ENCODE data around the gene NAGS. TPM values are rescaled to one million over a fixed set of nuclear protein-coding genes. Genes with fewer than 3 reads are reported as not detected.

Gene NAGS
- total RNA-seq, 3 donors from 2014 or later (not counting 1 experiment from before 2014, with no cell fraction given): 0.92 to 1.7 (median 1.1) TPM

DNA sequence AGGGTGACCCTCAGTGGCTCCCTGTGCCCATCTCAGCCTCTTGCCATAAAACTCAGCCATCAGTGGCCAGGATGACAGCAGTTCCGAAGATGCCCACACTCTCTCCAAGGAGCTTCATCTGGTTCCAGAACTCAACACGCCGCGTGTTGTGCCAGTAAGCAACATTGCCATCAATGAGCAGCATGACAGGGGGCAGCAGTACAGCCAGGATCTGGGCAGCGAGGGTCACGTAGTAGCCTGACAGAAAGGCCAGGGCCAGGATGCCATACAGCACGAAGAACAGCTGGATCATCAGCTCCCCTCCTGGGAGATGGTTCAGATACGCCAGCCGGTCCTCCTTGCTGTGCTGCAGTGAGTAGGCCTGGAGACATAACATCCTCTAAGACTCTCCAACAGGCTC is 7.5 kb downstream of the NAGS start:
- WGBS (ENCODE audit: insufficient coverage): 95% methylated on average over 9 of the region's 9 CpGs
- TF ChIP-seq, protein P1, sequence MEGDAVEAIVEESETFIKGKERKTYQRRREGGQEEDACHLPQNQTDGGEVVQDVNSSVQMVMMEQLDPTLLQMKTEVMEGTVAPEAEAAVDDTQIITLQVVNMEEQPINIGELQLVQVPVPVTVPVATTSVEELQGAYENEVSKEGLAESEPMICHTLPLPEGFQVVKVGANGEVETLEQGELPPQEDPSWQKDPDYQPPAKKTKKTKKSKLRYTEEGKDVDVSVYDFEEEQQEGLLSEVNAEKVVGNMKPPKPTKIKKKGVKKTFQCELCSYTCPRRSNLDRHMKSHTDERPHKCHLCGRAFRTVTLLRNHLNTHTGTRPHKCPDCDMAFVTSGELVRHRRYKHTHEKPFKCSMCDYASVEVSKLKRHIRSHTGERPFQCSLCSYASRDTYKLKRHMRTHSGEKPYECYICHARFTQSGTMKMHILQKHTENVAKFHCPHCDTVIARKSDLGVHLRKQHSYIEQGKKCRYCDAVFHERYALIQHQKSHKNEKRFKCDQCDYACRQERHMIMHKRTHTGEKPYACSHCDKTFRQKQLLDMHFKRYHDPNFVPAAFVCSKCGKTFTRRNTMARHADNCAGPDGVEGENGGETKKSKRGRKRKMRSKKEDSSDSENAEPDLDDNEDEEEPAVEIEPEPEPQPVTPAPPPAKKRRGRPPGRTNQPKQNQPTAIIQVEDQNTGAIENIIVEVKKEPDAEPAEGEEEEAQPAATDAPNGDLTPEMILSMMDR (IDR thresholded peaks at IDR 0.05): no peak
- Histone ChIP-seq H3K9me3 (ENCODE audit: control insufficient read depth, insufficient read depth, low read length) (no peaks in the 10 kb centered on the region), H3K27me3 (ENCODE audit: control insufficient read depth, insufficient read depth, low read length) (no peaks in the 10 kb centered on the region), H3K27ac (ENCODE audit: low read length) (no peak overlapping the region), H3K4me3 (ENCODE audit: low read length) (no peak overlapping the region), H3K36me3 (ENCODE audit: control insufficient read depth, insufficient read depth, low read length) (peaks cover 4% of the 10 kb centered on the region), H3K4me1 (ENCODE audit: control insufficient read depth, insufficient read depth, low read length) (peaks cover 30% of the 10 kb centered on the region)
- Mint-ChIP-seq H3K27ac (no peak overlapping the region), H3K4me3 (no peak overlapping the region), H3K9me3 (no peaks in the 10 kb centered on the region), H3K36me3 (no peaks in the 10 kb centered on the region), H3K27me3 (ENCODE audit: low read depth in 2 of 2) (no peaks in the 10 kb centered on the region), H3K4me1 (peaks cover 23 to 24% of the 10 kb centered on the region in 2 donors)
- ATAC-seq: no peak
- no peak for DNase-seq
- intact Hi-C loops (cut with micrococcal nuclease): loop anchor here (10.0 kb wide), 1 partner anchor 527 kb away; the partner anchor contains the start of gene DHX8

DNA sequence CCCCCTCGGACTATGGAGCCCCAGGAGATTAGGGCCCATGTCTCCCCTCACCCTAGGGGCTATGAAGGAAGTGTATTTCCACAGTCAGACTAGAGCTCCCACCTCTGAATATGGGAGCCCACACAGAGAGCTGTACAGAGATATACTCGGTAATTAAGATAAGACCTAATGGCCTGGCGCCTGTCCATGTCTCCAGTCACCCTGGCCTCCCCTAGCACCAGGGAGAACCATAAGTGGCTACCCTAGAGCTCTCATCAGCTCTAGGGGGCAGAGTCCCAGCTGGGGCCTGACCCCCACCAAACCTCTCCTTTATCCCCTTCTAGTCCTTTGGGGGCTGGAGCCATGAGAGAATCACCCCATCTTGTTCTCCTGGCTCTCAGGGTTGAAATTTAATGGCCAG is 8.0 kb downstream of the NAGS start:
- intact Hi-C loops (cut with micrococcal nuclease): loop anchor here (10.0 kb wide), 1 partner anchor 528 kb away; the partner anchor contains the start of gene DHX8
- no peak for ATAC-seq

DNA sequence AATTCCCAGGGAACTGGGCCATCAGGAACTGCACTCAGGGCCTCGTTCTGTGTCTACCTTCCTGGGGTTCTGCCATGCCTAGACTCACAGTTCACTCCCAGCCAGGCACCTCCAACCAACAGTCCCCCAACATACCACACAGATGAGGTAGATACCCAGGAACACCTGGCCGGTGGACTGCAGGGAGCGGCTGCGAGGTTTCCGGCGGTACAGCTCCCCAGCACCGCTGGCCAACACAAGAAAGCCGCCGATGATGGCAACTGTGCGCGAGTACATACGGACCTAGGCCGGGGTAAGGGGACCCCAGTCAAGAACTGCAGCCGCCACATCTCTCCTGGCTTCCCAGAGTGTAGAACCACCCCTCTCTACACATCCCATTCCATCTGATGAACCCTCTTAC is 8.5 kb downstream of the NAGS start:
- peaks cover 18 to 22% of the 10 kb centered on the region in 2 donors for H3K4me1 Mint-ChIP-seq
- no peaks in the 10 kb centered on the region for H3K9me3 Mint-ChIP-seq
- no peak for DNase-seq
- H3K4me3 Mint-ChIP-seq: peak overlapping the region; percentile 58
- no peaks in the 10 kb centered on the region for H3K9me3 ChIP-seq (ENCODE audit: control insufficient read depth, insufficient read depth, low read length)
- H3K27me3 ChIP-seq (ENCODE audit: control insufficient read depth, insufficient read depth, low read length): no peaks in the 10 kb centered on the region
- intact Hi-C loops (cut with micrococcal nuclease): loop anchor here (10.0 kb wide), 1 partner anchor 528 kb away; the partner anchor contains the start of gene DHX8
- H3K27me3 Mint-ChIP-seq (ENCODE audit: low read depth in 2 of 2): no peaks in the 10 kb centered on the region
- no peak overlapping the region for H3K4me3 ChIP-seq (ENCODE audit: low read length)
- 97% methylated on average over 14 of the region's 14 CpGs for WGBS (ENCODE audit: insufficient coverage)
- no peaks in the 10 kb centered on the region for H3K36me3 Mint-ChIP-seq
- ATAC-seq: no peak
- H3K4me1 ChIP-seq (ENCODE audit: control insufficient read depth, insufficient read depth, low read length): peaks cover 20% of the 10 kb centered on the region
- peaks cover 4% of the 10 kb centered on the region for H3K36me3 ChIP-seq (ENCODE audit: control insufficient read depth, insufficient read depth, low read length)
- H3K27ac Mint-ChIP-seq: no peak overlapping the region
- TF ChIP-seq, protein P1 (IDR thresholded peaks at IDR 0.05): no peak
- no peak overlapping the region for H3K27ac ChIP-seq (ENCODE audit: low read length)

More for the DNA sequence above, 8.0 kb downstream of the NAGS start:
- Histone ChIP-seq H3K36me3 (ENCODE audit: control insufficient read depth, insufficient read depth, low read length) (peaks cover 4% of the 10 kb centered on the region), H3K27ac (ENCODE audit: low read length) (no peak overlapping the region), H3K27me3 (ENCODE audit: control insufficient read depth, insufficient read depth, low read length) (no peaks in the 10 kb centered on the region), H3K4me3 (ENCODE audit: low read length) (no peak overlapping the region), H3K9me3 (ENCODE audit: control insufficient read depth, insufficient read depth, low read length) (no peaks in the 10 kb centered on the region), H3K4me1 (ENCODE audit: control insufficient read depth, insufficient read depth, low read length) (peaks cover 25% of the 10 kb centered on the region)
- Mint-ChIP-seq H3K4me1 (peaks cover 22 to 24% of the 10 kb centered on the region in 2 donors), H3K9me3 (no peaks in the 10 kb centered on the region), H3K27ac (no peak overlapping the region), H3K27me3 (ENCODE audit: low read depth in 2 of 2) (no peaks in the 10 kb centered on the region), H3K4me3 (no peak overlapping the region), H3K36me3 (no peaks in the 10 kb centered on the region)
- DNase-seq: no peak
- TF ChIP-seq, protein P1 (IDR thresholded peaks at IDR 0.05): no peak
- 96% methylated on average over 3 of the region's 3 CpGs for WGBS (ENCODE audit: insufficient coverage)

DNA sequence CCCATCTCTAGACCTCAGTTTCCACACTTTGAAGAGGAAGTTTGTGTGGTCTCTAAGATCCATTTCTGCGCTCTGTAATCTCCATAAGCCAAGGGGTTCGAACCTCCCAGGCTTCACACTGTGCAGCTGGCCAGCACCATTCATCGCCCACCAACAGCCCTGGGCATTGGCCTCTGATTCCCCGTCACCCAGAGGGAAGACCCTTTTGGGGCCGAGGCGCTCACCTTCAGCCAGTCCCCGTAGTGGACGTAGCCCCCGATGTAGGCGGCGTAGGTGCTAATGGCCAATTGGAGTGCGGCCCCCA is 9.7 kb downstream of the NAGS start:
- no peak for ATAC-seq
- intact Hi-C loops (cut with micrococcal nuclease): loop anchor here (10.0 kb wide), 1 partner anchor 529 kb away; the partner anchor contains the start of gene DHX8
- no peak overlapping the region for H3K27ac ChIP-seq (ENCODE audit: low read length)
- H3K4me1 ChIP-seq (ENCODE audit: control insufficient read depth, insufficient read depth, low read length): peaks cover 12% of the 10 kb centered on the region
- Mint-ChIP-seq H3K27ac (peak overlapping the region; percentile 90 to 94), H3K9me3 (no peaks in the 10 kb centered on the region), H3K4me1 (peaks cover 11 to 16% of the 10 kb centered on the region in 2 donors), H3K4me3 (peak overlapping the region; percentile 97), H3K27me3 (ENCODE audit: low read depth in 2 of 2) (no peaks in the 10 kb centered on the region), H3K36me3 (no peaks in the 10 kb centered on the region)
- H3K9me3 ChIP-seq (ENCODE audit: control insufficient read depth, insufficient read depth, low read length): no peaks in the 10 kb centered on the region
- H3K36me3 ChIP-seq (ENCODE audit: control insufficient read depth, insufficient read depth, low read length): peaks cover 4% of the 10 kb centered on the region
- peak overlapping the region; percentile 73 for H3K4me3 ChIP-seq (ENCODE audit: low read length)
- H3K27me3 ChIP-seq (ENCODE audit: control insufficient read depth, insufficient read depth, low read length): no peaks in the 10 kb centered on the region
- no peak for DNase-seq
- TF ChIP-seq, protein P1 (IDR thresholded peaks at IDR 0.05): no peak
- 23% methylated on average over 12 of the region's 12 CpGs for WGBS (ENCODE audit: insufficient coverage)

All from natural killer cell (primary cell).